HG02884 (cell line): ENCODE data around the gene CHERP.
"Not testable (repeated sequence)": the region's sequence is repeated elsewhere in the genome, so short reads cannot be mapped to it uniquely, and the experiment has no call there.

Experiments
- ATAC-seq: cut with Tn5 transposase; IDR thresholded peaks from one replicate; pipeline ENCODE4 v1.9.1; 2021; ENCODE audit warnings: mild to moderate bottlenecking, moderate library complexity; ENCODE audit not compliant: unreplicated experiment

Gene CHERP

GRCh38 chr19:16495982-16496612 is 46.1 kb downstream of the CHERP start, which contains the start of the genes C19orf44 and CALR3:
C19orf44 (plus strand) TSS chr19:16496394; CDS start chr19:16500793, 4,399 bp downstream.
CALR3 (minus strand) TSS chr19:16496167; CDS start chr19:16496129, 38 bp downstream.
- ATAC-seq: peak; percentile 93

GRCh38 chr19:16486476-16486875 is 55.8 kb downstream of the CHERP start:
- not testable (repeated sequence) for ATAC-seq

- no peak for ATAC-seq
Observed at GRCh38 chr19:16482745-16483144, 59.5 kb downstream of the CHERP start.

GRCh38 chr19:16477311-16477710 is 64.9 kb downstream of the CHERP start:
- ATAC-seq: no peak

- ATAC-seq: no peak
Observed at GRCh38 chr19:16476401-16476800, 65.8 kb downstream of the CHERP start.

GRCh38 chr19:16473875-16474392 is 68.3 kb downstream of the CHERP start:
- no peak for ATAC-seq

- no peak for ATAC-seq
Observed at GRCh38 chr19:16472992-16473391, 69.2 kb downstream of the CHERP start.

- ATAC-seq: not testable (repeated sequence)
Observed at GRCh38 chr19:16472559-16472899, 69.7 kb downstream of the CHERP start.

GRCh38 chr19:16470911-16471811 is 71.1 kb downstream of the CHERP start:
- peak; percentile 24 for ATAC-seq

- ATAC-seq: no peak
Observed at GRCh38 chr19:16470541-16470910, 71.7 kb downstream of the CHERP start.
